COLO668 (cell line): ENCODE data around the gene GTF2I.
"Not testable (repeated sequence)": the region's sequence is repeated elsewhere in the genome, so short reads cannot be mapped to it uniquely, and the experiment has no call there.

Experiments used
- DNase-seq: peaks from one replicate; lab custom pipeline; 2025; ENCODE audit not compliant: unreplicated experiment; lab: John Stamatoyannopoulos, UW

Gene GTF2I

DNA sequence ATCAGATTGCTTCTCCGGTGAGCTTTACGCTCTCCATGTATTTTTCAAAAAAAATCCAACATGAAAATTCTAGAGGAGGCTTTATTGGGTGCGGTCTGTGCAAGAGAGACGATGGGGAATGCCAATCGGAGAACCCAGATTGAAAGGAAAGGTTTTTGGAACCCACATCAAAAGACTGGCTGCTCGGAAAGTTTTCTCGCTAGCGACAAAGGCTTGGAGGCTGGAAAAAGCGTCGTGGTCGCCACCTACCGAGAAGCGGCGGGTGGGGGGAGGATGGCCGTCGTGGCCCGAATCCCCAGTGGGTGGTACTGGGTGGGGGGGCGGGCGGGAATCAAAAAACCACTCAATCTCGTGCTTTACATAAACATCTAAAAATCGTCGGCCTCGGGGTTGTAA, 1.1 kb upstream of the GTF2I start:
- DNase-seq = peak; percentile 28

DNA sequence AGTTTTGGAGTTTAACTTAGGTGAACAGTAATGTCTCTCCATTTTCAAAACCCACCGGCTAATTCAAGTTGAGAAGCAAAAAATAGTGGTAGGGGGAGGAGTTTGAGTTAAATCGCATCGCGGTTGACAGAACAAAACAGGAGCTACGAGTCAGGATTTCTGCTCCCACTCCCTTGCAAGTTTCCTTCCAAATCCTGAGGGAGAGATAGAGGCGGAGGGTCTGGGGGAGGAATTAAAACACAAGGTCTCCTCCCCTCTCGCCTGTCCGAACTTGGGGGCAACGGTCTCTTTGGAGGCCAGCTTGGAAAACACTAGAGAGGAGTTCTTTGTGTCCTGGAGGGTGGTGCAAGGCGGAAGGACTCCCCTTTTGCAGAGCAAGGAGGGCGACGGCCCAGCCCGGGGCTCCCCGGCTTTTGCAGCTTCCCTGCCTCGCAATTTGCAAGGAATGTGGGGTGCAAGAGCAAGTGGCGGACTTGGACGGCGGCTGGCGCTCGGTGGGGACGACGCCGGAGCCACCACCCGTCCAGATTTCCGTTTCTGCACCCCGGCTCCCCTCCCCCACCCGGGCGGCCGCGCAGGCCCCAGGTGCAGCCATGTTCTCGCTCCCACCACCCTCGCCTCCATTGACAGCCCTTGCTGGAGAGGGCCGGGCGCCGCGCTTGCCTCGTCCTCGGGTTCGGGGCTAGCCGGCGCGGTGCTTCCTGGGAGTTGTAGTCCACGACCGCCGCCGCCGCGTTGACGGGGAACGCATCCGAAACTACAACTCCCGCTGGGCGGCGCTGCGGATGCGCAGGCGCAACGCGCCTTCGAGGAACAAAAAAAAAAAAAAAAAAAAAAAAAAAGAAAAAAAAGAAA, 454 bp upstream of the GTF2I start:
- DNase-seq = peak; percentile 98

DNA sequence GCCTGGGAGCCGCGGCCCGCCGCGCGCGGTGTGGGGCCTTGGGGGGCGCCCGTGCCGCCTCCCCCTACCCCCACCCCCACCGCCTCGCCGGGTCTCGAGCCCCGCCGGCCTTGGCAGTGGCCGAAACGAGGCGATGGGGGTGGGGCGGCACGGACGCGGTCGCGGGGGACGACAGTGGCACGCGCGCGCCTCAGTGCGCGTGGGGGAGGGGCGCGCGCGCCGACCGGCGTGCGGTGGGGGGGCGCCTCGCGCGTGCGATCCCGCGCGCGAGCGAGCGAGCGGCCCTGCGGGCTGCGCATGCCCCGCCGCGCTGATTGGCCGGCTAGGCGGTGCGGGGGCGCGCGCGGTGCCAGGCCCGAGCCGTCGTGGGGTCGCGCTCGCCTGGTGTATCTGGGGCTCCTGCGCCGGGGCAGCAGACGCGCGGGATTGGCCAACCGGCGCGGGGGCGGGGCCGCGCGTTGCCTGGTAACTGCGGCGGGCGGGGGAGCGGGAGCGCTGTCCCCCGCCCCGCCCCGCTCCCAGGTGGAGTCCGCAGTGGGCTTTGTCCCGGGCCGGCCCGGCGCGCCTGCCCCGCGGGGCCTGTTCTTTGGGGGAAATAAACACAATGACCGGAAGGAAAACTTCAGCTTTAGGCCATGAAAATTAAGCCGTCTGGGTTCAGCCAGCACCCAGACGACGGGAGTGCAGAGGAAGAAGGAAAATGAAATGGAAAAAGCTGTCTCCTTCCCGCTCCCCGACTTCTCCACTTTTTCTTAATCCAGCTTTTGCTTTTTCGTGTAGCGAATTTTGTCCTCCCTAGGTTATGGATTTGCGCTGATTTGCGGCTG, 873 bp downstream of the GTF2I start:
- DNase-seq = peak; percentile 97

DNA sequence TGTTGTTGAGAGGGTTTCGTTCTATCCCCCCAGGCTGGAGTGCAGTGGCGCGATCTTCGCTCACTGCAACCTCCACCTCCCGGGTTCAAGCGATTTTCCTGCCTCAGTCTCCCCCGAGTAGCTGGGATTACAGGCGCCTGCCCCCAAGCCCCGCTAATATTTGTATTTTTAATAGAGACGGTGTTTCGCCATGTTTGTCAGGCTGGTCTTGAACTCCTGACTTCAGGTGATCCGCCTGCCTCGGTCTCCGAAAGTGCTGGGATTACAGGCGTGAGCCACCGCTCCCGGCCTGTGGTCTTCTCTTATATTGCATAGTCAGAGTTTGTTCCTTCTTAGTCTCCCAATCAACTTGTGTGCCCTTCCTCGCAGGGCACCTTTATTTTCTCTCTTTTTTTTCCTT, 2.7 kb downstream of the GTF2I start:
- DNase-seq = not testable (repeated sequence)

DNA sequence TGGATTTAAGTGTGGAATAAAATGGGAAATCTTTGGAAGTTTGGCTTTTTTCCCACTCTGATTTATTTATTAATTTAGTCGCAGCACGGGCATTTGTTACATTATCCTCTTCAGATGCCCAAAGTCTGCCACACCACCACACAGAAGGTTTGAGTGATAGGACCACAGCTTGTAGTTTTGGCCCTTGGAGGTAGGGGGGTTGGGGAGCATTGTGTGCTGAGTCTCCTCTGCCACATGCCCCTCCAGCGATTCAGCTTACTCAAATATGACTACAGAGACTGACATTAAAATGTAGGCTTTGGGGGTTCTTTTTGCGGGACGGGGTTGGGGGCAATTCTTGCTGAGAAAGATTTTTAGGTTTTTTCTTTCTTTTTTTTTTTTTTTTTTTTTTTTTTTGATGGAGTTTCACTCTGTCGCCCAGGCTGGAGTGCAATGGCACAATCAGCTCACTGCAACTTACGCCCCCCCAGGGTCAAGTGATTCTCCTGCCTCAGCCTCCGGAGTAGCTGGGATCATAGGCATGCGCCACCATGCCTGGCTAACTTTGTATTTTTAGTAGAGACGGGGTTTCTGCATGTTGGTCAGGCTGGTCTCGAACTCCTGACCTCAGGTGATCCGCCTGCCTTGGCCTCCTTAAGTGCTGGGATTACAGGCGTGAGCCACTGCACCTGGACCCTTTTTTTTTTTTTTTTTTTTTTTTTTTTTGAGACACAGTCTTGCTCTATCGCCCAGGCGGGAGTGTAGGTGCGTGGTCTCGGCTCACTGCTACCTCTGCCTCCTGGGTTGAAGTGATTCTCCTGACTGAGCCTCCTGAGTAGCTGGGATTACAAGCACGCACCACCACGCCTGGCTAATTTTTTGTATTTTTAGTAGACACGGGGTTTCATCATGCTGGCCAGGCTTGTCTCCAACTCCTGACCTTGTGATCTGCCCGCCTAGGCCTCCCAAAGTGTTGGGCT, 4.6 kb downstream of the GTF2I start:
- not testable (repeated sequence) for DNase-seq

DNA sequence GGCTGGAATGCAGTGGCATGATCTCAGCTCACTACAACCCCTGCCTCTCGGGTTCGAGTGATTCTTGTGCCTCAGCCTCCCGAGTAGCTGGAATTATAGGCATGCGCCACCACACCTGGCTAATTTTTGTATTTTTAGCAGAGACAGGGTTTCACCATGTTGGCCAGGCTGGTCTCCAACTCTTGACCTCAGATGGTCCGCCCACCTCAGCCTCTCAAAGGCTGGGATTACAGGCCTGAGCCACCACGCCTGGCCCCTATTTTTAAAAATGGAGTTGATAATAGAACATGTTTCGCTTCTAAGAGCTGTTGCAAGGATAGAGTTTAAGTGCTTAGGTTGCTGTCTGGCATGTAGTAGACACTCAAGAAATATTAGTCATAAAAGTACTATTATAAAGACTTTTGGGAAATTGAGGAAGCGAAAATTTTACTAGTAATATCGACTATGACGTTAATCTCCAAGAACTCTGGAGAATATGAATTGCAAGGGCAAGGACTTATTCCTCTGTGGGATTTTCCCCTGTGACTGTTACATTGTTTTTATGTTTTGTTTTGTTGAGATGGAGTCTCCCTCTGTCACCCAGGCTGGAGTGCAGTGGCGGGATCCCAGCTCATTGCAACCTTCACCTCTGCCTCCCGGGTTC, 7.9 kb downstream of the GTF2I start:
- no peak for DNase-seq

DNA sequence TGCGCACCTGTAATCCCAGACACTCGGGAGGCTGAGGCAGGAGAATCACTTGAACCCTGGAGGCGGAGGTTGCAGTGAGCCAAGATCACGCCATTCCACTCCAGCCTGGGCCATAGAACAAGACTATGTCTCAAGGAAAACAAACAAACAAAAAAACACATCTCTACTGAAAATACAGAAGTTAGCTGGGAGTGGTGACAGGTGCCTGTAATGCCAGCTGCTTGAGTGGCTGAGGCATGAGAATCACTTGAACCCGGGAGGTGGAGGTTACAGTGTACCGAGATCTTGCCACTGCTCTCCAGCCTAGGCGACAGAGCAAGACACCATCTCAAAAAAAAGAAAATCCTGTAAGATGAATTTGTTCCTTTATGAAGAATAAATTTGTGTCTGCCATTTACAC, 9.5 kb downstream of the GTF2I start:
- not testable (repeated sequence) for DNase-seq

DNA sequence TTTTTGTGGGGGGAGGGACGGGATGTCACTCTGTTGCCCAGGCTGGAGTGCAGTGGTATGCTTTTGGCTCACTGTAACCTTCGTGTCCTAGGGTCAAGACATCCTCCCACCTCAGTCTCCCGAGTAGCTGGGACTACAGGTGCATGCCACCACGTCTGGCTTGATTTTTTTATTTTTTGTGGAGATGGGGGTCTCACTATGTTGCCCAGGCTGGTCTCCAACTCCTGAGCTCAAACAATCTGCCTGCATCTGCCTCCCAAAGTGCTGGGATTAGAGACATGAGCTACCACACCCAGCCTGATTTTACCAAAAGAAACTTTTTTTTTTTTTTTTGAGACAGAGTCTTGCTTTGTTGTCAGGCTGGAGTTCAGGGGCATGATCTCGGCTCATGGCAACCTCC, 10.0 kb downstream of the GTF2I start:
- not testable (repeated sequence) for DNase-seq

DNA sequence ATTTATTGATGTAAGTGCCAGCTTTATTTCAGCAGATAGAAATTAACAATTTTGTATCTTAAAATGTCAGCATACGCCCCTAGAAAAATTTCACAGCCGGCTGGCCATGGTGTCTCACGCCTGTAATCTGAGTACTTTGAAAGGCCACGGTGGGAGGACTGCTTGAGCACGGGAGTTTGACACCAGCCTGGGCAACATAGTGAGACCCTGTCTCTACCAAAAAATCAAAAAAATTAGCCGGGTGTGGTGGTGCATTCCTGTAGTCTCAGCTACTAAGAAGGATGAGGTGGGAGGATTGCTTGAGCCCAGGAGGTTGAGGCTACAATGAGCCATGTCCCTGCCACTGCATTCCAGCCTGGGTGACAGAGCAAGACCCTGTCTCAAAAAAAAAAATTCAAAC, 14.1 kb downstream of the GTF2I start:
- DNase-seq = no peak

DNA sequence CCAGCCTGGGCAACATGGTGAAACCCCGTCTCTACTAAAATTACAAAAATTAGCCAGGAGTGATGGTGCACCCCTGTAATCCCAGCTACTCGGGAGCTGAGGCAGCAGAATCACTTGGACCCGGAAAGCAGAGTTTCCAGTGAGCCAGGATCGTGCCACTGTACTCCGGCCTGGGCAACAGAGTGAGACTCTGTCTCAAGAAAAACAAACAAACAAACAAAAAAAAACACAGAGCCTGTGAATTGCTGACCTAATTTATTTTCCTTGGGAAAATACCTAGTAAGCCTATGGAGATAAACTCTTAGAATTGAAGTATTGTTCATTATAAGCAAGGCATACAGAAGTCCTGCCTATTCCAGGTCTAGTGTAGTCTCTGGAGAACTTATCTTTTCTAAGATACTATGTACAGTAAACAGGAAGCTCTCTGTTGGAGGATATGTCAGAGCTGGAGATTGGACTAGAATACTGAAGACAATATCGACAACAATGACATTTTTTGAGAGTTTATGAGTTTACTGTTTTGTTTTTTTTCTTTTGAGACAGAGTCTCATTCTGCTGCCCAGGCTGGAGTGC, 14.9 kb downstream of the GTF2I start:
- no peak for DNase-seq

DNA sequence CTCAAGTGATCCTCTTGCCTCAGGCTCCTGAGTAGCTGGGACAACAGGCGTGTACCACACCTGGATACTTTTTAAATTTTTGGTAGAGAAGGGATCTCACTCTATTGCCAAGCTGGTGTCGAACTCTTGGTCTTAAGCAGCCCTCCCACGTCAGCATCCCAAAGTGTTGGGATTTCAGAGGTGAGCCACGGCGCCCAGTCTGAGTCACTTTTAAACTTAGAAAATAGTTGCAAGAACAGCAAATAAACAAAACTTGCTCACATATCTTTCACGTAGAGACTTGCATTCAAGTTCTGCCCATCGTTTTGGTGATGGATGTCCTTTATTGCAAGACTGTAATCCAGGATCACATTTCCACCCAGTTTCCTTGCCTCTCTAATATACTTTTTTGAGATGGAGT, 16.6 kb downstream of the GTF2I start:
- no peak for DNase-seq

DNA sequence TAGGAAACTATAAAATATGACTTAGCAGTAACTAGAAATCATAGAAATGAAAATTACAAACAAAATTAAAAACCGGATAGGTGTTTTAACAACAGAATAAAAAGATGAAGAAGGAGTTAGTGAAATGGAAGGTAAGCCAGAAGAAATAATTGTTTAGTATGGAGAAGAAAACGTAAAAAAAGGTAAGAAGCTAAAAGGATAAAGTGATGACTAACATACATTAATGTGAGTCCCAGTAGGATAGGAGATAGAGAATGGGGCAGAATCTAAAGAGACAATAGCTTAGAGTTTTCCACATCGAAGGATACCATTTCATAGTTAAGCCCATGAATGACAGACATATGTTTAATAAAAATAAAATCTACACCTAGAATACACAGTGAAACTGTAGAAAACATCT, 25.3 kb downstream of the GTF2I start:
- no peak for DNase-seq

DNA sequence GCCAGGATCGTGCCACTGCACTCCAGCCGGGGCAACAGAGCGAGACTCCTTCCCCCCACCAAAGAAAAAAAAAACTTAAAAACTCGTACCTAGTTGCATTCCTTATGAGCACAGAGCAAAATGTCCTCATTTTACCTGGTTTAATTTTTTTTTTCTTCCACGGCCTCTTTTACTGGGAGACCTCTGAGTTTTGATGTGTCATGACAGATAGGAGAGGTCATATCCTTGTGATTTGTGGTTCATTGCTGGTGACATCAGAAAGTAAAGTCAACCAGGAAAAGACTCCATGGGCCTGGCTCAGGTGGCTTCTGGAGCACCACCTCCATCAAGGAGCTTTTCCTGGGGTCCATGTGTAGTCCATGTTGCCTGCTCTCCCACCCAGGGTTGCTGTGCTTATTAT, 26.3 kb downstream of the GTF2I start:
- DNase-seq = no peak

DNA sequence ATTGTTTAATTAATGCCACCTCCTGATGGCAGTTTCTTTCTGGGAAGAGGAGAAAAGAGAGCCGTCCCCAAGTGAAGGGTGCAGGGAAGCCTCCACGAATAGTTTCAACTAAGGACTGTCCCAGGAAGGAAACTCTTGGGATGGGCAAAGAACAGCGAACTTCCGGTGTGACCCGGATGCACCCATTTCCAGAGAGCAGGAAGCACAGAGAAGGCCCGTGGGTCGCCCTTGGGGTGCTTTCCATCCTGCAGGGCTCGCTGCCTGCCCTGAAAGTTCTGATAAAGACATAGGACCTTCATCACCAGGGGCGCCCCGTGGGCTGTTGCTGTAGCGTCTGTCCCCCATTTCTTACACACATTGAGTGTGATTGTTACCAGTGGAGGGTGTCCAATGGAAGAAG, 27.0 kb downstream of the GTF2I start:
- no peak for DNase-seq

DNA sequence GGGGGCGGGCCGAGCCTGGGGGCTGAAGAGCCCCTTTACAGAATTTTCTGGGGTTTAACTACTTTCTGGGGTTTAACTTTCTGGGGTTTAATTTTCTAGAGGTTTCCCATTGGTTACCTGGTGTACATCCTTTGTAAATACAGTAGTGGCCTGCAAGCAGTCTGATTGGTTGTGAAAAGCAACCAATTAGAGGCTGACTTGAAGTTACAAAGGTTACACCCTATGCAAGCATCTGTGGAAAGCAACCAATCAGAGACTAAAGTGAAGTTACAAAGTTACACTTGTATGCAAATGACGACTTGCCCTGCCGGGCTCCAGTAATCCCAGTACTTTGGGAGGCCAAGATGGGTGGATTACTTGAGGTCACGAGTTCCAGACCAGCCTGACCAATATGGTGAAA, 27.4 kb downstream of the GTF2I start:
- no peak for DNase-seq

DNA sequence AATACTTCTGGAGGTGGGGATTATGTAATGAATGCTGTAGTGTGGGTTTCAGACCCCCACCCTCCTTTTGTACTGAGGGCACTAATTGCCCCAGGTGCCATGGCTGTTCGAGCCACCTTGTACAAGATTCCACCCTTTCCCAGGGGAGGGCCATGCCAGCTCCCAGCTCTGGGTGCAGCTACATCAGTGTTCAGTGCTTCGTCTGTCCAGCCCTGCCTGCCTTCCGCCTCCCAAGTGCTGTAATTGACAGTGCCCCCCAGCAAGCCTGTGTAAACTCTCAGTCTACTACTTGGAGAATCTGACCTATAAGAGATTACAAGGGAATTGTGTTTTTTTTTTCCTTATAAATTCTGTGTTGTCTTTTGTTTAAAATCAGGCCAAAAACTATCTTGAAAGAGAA, 33.0 kb downstream of the GTF2I start:
- no peak for DNase-seq

DNA sequence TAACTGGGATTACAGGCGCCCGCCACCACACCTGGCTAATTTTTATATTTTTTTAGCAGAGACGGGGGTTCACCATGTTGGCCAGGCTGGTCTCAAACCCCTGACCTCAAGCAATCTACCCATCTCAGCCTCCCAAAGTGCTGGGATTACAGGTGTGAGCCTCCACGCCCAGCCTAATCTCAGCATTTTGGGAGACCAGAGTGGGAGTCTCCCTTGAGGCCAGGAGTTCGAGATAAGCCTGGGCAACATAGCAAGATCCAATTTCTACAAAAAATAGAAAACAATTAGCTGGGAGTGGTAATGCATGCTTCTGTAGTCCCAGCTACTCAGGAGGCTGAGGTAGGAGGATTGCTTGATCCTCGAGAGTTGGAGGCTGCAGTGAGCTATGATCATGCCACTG, 46.9 kb downstream of the GTF2I start:
- not testable (repeated sequence) for DNase-seq

DNA sequence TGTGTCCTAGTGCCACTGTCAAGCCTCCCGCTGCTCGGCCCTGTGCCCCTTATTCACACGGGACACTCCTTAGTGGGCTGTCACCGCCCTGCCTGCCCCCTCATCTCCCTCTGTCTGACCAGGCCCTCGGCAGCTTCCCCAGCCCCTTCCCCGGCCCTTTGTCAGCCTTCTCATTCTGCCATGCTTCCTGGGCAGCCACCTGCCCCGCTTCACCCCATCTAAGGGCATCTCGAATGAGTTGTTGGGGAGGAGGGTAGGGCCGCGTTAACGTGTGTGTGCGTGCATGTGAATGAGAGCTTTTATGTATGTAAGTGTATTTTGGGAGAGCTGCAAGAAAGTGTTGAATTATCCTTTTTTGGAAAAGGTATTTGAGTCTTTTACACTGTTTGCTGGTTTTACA, 49.7 kb downstream of the GTF2I start:
- DNase-seq = no peak

DNA sequence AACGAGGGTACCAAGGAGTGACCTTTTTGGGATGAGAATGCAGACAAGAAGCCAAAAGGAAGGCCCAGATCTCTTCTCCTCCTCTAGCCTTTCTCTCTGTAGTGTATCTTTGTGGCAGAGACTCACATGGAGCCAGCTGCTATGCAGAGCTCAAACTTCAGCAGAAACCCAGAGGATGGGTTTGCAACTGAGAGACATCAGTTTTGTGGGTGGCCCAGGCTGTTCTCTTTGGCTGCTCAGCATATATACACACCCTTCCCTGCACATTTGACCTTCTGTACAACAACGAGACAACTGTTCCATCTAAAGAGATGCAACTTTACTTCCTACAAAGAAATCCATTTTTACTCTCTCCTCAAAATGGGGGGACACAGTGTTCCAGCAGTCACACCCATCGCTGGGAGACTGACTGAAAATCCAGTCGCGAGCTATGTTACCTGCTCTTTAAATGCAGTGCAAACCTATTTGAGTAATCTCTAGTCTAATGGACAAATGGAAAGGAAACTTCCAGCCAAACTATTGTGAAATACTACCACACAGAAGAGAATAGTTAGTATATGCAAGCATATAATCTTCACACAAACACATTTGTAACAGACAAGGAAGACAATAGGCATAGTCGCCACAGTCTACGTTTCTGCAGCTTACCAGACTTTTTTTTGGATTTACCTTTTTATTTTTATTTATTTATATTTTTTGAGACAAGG, 51.2 kb downstream of the GTF2I start:
- no peak for DNase-seq
